Spinal cord (tissue), 10 donors: ENCODE results near the gene ABCC5. TPM values are rescaled to one million over a fixed set of nuclear protein-coding genes. Genes with fewer than 3 reads are reported as not detected.
A peak's percentile ranks its signal among the peaks of the same experiment; 100 is the strongest.
"Not testable (repeated sequence)": the region's sequence is repeated elsewhere in the genome, so short reads cannot be mapped to it uniquely, and the experiment has no call there.

Experiments
- DNase-seq, 6 donors: peaks; one replicate each; pipeline versions ENCODE4 v3.0.0 to v3.0.0-alpha.2; 2013 to 2015; ENCODE audit warnings: low spot score in 6 of 6, low read depth in 4 of 6
- H3K27ac ChIP-seq: one replicate; pipeline ENCODE4 v1.5.1; 2013; ENCODE audit warnings: low read depth, low read length, control low read depth
- H3K27me3 ChIP-seq: one replicate; pipeline ENCODE4 v1.6.1; 2013; ENCODE audit warnings: low read length; ENCODE audit not compliant: control insufficient read depth, insufficient read depth
- H3K36me3 ChIP-seq: one replicate; pipeline ENCODE4 v1.6.1; 2013; ENCODE audit warnings: low read length; ENCODE audit not compliant: control insufficient read depth, insufficient read depth
- H3K4me1 ChIP-seq: one replicate; pipeline ENCODE4 v1.6.1; 2013; ENCODE audit warnings: low read length; ENCODE audit not compliant: control insufficient read depth, insufficient read depth
- H3K4me3 ChIP-seq: one replicate; pipeline ENCODE4 v1.5.1; 2013; ENCODE audit warnings: low read depth, low read length, control low read depth
- H3K9me3 ChIP-seq: one replicate; pipeline ENCODE4 v1.6.1; 2013; ENCODE audit warnings: low read length; ENCODE audit not compliant: control insufficient read depth, insufficient read depth
- WGBS: methylation state at CpG from one replicate; pipeline ENCODE4 v1.1.5; 2013; ENCODE audit warnings: missing lambda C conversion rate; ENCODE audit not compliant: insufficient coverage; 5-methylcytosine and 5-hydroxymethylcytosine counted together
- polyA plus RNA-seq, 2 donors: library from polyadenylated mRNA; unstranded; fragments of 120-200 nt; gene quantifications; one replicate each; pipeline ENCODE4 v1.2.1, GENCODE V29; 2013; ENCODE audit not compliant: insufficient read length in 2 of 2
- total RNA-seq, 2 donors: library from RNA; depleted of rRNA in 1 of 2; stranded (reverse); fragments of 120-200 nt in 1 of 2; fragments of >200 nt in 1 of 2; gene quantifications; one replicate each; pipeline versions ENCODE4 v1.2.3 to v1.2.4, GENCODE V29; 2013 to 2014
- donor health status: healthy.

The ABCC5 gene
- total and polyA plus RNA-seq, 4 donors, result 40.7 to 89.2 (median 60.1) TPM

- Histone ChIP-seq H3K27me3 (no peaks in the 10 kb centered on the region), H3K9me3 (no peaks in the 10 kb centered on the region), H3K36me3 (no peaks in the 10 kb centered on the region), H3K27ac (no peak overlapping the region), H3K4me1 (no peaks in the 10 kb centered on the region), H3K4me3 (no peak overlapping the region)
- DNase-seq, result no peak
- 23% methylated on average over 2 of the region's 3 CpGs for WGBS
Observed at GRCh38 chr3:184040010-184040409, 22.3 kb upstream of the ABCC5 start.

GRCh38 chr3:184039414-184039813 lies 21.7 kb upstream of the ABCC5 start:
- Histone ChIP-seq H3K27me3 (no peaks in the 10 kb centered on the region), H3K27ac (no peak overlapping the region), H3K4me3 (no peak overlapping the region), H3K36me3 (no peaks in the 10 kb centered on the region), H3K9me3 (no peaks in the 10 kb centered on the region), H3K4me1 (no peaks in the 10 kb centered on the region)
- DNase-seq, result peak in 1 of 6 donors; percentile 20
- WGBS, result 80% methylated on average over 2 of the region's 5 CpGs

- not testable (repeated sequence) for H3K9me3 ChIP-seq, H3K36me3 ChIP-seq, H3K27me3 ChIP-seq, H3K4me3 ChIP-seq, H3K27ac ChIP-seq, DNase-seq, H3K4me1 ChIP-seq
- 71% methylated on average over 3 of the region's 9 CpGs for WGBS
Observed at GRCh38 chr3:184038307-184038706, 20.6 kb upstream of the ABCC5 start.

GRCh38 chr3:184037816-184038215 lies 20.1 kb upstream of the ABCC5 start:
- no peak for DNase-seq
- no peak overlapping the region for H3K27ac ChIP-seq
- no peaks in the 10 kb centered on the region for H3K27me3 ChIP-seq
- no peak overlapping the region for H3K4me3 ChIP-seq
- H3K36me3 ChIP-seq, result no peaks in the 10 kb centered on the region
- WGBS, result 71% methylated on average over 6 of the region's 7 CpGs
- no peaks in the 10 kb centered on the region for H3K9me3 ChIP-seq
- no peaks in the 10 kb centered on the region for H3K4me1 ChIP-seq

GRCh38 chr3:184031187-184031792 lies 13.6 kb upstream of the ABCC5 start, which contains the start of gene HTR3D:
HTR3D (plus strand) TSS chr3:184031742; CDS start chr3:184031742, 0 bp downstream.
- H3K36me3 ChIP-seq, result no peaks in the 10 kb centered on the region
- H3K9me3 ChIP-seq, result no peaks in the 10 kb centered on the region
- no peak within 1 kb of the TSS for H3K4me3 ChIP-seq
- H3K4me1 ChIP-seq, result no peaks in the 10 kb centered on the region
- no peak within 1 kb of the TSS for H3K27ac ChIP-seq
- no peaks in the 10 kb centered on the region for H3K27me3 ChIP-seq
- DNase-seq, result no peak
- WGBS, result no CpG with 5 or more reads among the region's 4 CpGs

GRCh38 chr3:184030536-184030935 lies 12.9 kb upstream of the ABCC5 start:
- H3K9me3 ChIP-seq, result no peaks in the 10 kb centered on the region
- WGBS, result no CpG with 5 or more reads among the region's 3 CpGs
- no peaks in the 10 kb centered on the region for H3K27me3 ChIP-seq
- H3K4me1 ChIP-seq, result no peaks in the 10 kb centered on the region
- H3K36me3 ChIP-seq, result no peaks in the 10 kb centered on the region
- DNase-seq, result no peak
- no peak overlapping the region for H3K4me3 ChIP-seq
- no peak overlapping the region for H3K27ac ChIP-seq

GRCh38 chr3:184029443-184029842 lies 11.8 kb upstream of the ABCC5 start:
- H3K36me3 ChIP-seq, result no peaks in the 10 kb centered on the region
- H3K9me3 ChIP-seq, result no peaks in the 10 kb centered on the region
- H3K27ac ChIP-seq, result no peak overlapping the region
- no peak overlapping the region for H3K4me3 ChIP-seq
- no peaks in the 10 kb centered on the region for H3K27me3 ChIP-seq
- DNase-seq, result no peak
- WGBS, result 78% methylated on average over 1 of the region's 2 CpGs
- H3K4me1 ChIP-seq, result no peaks in the 10 kb centered on the region

GRCh38 chr3:184028275-184028890 lies 10.7 kb upstream of the ABCC5 start:
- not testable (repeated sequence) for H3K27ac ChIP-seq, H3K4me3 ChIP-seq, H3K27me3 ChIP-seq, H3K36me3 ChIP-seq, H3K4me1 ChIP-seq, DNase-seq, H3K9me3 ChIP-seq
- WGBS, result 100% methylated on average over 1 of the region's 1 CpG

GRCh38 chr3:184025256-184025655 lies 7.6 kb upstream of the ABCC5 start:
- not testable (repeated sequence) for H3K4me1 ChIP-seq, H3K9me3 ChIP-seq, H3K36me3 ChIP-seq, H3K27me3 ChIP-seq, H3K4me3 ChIP-seq, DNase-seq, H3K27ac ChIP-seq
- WGBS, result 80% methylated on average over 1 of the region's 5 CpGs

- no peak for DNase-seq
Observed at GRCh38 chr3:184022323-184022722, 4.6 kb upstream of the ABCC5 start.

More at GRCh38 chr3:184022323-184022722, 4.6 kb upstream of the ABCC5 start:
- no CpG with 5 or more reads among the region's 7 CpGs for WGBS
- Histone ChIP-seq H3K4me3 (no peak overlapping the region), H3K36me3 (no peaks in the 10 kb centered on the region), H3K27me3 (no peaks in the 10 kb centered on the region), H3K4me1 (peaks cover 3% of the 10 kb centered on the region), H3K9me3 (no peaks in the 10 kb centered on the region), H3K27ac (no peak overlapping the region)
